NCI-H2081 (cell line): ENCODE results near the gene TBC1D7.

Experiments
- DNase-seq, 2 experiments: peaks; one replicate each; lab custom pipeline; 2025; lab: John Stamatoyannopoulos, UW

The TBC1D7 gene

DNA sequence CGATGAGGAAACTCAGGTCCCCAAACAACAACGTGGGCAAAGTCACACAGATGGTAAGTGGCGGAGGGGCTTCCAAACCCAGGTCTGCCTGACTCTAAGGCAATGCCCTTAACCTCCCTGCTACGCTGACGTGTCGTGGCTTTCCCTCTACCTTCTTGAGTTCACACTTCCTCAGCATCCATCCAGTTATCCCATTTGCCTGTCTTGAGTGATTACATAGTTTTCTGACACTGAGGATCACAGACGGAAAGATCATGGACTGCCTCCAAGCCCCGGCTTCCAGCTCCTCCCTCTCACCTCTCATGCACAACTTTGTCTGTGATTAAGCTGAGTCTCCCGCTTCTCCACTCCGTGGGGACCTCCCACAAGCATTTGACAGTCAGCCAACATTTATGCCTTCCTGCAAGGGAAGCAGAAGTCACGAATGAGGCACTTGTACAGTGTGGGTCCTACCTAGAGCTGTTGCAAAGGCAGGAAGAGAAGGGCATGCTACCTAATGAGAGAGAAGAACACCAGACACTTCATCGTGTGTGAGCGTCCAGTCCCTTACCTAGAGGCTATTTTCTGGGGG, 33.8 kb downstream of the TBC1D7 start:
- DNase-seq = no peak

DNA sequence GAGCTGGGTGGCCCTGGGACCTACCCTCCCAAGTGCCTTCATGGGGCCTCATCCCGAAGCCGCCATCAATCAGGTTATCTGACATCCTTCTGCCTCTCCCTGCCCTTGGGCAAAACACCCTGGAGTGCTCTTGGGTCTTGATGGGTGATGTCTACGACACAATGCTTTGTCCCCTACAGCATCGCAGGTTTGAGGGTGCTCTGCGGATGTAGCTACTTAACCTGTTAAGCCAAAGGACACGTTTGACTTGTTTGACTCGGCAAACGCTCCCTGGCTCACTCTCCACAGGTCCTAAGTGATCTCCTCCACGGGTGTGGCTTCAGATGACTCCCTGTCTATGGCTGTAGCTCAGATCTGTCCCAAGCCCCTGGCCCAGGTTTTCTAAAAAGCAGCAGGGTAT, 35.6 kb downstream of the TBC1D7 start:
- DNase-seq = no peak

DNA sequence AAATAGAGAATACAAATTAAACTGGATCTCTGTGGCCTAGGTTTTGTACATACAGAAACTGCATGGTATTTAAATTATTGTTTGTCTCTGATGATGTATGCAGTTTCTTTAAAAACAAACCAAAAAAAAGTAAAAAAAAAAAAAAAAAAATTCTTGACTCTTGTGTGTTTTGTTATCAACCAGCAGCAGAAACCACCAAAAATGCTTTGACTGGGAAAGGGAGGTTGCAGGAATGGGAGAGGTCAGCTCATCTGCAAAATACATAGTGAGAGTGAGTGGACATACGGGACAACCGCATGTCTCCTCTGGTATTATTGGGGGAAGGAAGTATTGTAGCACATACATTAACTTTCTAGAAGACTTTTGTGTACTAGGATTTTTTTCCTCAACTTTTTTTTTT, 38.0 kb downstream of the TBC1D7 start:
- DNase-seq = no peak

DNA sequence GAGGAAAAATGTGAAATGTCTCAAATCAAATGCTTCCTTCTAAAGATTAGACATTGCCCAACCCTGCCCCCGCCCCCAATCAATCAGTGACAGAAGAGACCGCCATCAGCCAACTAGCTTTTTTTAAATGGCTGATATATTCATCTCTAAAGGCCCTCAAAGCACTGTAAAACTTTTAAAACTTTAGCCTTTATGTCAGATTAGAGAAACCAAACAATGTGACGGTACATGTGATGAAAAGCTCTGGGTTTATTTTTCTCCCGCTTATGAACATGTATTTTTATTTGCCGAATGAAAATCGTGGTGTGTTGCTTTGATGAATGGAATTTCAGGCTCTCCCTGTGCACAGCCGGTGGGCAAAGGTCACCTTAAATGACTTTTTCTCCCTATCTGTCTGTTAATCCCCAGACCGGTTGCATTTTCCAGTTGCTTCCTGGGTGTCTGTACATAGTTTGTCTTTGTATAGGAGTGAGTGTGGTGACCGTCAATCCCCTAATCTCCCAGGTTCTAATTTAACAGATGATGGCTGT, 38.5 kb downstream of the TBC1D7 start:
- DNase-seq = no peak

DNA sequence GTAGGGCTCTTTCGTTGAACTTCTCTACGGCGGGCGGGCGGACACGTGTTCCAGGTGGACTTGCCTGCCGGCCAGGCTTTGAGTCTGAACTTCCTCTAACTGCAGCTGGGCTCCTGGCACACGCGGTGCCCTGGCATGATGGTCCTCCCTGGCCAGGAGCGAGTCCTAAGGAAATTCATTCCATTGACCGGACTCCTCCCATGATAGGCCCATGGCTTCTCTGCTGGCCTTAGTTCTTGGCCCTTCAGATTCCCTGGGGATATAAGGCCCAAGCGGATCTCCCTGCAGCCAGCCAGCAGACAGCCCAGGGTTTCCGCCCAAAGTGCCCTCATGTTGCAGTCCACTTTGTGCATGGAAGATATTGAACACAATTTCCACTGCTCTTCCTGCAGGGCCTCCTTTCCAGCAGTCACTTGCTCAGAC, 39.4 kb downstream of the TBC1D7 start:
- DNase-seq = no peak

DNA sequence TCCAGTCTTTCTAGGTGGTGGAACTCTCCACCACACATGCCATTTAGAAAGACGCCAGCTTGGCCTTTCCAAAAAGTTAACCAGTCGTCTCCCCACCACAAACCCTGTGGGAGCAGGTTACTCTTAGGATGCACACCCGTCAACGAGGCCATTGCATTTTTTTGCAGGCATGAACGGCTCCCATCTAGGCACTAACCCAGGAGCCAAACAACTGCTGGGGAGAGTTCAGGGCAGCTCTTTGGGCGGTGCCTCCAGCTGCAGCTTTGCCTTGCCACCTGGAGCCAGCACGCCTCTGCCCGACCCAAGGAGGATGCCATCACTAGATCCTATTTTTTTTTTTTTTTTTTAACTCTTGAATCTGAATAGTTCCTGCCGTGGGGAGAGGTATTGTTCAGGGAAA, 39.9 kb downstream of the TBC1D7 start:
- DNase-seq = no peak

DNA sequence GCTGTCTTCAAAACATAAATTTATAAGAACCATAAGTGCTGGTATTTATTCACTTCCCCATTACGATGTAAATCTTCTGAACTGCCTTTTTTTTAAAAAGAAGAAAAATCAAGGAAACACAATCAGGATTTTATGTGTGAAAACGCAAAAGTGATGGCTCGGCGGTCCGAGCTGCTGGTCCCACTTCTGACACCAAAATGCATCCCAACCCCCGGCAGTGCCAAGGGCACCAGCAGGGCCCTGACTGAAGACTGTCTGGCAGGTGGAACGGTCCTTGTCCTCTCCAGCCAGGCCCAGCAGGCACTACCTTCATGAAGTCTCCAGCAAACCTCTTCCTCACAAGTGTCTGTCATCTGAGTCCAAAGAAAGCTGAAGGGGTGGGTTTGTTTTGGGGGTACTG, 41.2 kb downstream of the TBC1D7 start:
- no peak for DNase-seq

DNA sequence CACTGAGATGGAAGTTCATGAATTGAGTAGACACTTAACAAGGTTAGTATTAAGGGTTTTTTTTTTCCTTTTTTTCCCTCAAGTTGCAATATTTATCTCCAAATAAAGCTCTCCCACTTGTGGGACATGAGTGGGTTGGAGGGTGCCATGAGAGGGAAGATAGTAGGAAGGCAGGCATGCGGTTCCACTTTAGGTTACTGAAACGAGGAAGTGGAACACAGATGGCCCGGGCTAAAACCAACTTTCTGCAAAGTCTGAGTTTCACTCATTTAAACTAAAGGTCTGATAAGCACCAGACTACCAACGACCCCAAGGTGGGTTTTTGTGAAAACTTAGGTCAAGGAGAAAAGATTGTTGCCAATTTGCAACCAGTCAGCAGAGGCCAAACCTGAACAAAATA, 42.2 kb downstream of the TBC1D7 start:
- no peak for DNase-seq

DNA sequence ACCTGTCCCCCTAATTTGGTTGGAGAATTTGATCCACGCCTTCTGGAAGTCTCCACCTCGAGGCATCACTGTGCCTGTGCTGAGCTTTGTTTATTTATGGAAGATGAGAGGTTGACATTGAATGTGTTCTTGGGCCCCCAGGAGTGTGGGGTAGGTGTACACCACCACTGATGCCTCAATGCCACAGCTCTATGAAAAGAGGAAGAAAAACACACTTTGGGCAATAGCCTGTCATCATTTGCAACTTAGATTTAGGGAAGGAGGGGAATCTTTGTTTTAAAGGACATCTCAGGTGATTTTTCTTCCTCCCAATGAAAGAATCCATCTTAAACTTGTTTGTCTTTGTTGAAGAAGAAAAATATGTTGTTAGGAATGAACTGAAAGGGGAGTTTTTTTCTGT, 42.6 kb downstream of the TBC1D7 start:
- no peak for DNase-seq

DNA sequence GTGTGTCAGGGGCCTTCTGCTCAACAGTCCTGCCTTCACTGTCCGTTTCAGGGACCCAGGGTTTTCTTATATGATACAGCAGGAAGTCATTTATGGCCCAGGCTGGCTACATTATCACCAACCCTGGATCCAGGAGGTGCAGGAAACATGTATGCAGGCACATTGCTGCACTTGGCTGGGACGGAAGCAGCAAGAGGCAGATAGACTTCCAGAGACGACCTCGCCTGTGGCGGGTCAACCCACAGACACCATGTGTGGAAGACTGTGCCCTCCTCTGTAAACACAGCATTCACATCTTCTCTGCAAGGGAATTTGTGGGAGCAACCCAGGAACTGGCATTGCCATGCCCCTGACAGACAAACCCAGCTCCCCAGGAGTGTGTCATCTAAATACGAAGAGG, 43.7 kb downstream of the TBC1D7 start:
- DNase-seq = no peak

DNA sequence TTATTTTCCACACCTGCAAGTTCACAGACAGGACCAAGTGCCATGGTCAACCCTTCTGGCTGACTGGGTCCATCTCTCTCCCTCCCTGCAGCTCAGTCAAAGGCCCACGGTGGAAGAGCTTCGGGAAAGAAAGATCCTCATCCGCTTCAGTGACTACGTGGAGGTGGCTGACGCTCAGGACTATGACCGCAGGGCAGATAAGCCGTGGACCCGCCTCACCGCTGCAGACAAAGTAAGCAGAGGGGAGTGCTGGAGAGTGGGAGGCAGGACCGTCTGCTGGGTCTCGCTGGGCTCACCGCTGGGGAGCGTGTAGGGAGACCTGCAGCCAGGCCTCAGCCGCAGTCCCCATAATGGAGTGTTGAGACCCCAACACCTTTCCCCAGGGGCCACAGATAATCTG, 45.0 kb downstream of the TBC1D7 start:
- DNase-seq = no peak

DNA sequence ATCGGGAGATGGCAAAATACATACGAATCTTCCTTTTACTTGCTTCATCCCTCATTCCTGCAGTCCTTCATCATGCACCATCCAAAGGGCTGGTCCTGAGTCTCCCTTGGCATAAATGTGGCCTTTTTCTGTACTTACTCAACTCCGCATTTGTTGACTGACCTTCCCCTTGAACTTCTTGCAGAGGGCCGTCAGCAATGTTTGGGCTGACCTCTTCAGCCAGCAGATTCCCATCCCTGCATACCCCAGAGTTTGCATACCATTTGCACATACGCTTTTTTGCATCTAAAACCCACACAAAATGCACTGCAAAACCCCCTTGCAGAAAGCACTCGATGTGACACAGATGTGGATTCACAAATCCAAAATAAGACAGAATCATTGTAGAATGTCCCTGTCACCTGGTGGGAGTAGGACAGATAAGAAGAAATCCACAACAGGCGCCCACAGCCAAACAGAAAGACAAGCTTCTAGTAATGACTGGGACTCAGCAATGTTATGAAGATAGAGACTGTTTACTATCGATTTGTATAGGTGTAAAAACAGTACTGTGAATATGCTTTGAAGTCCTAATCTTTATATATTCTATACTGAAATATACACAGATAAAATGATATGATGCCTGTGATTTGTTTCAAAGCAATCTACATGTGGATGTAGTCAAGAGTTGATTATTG, 45.8 kb downstream of the TBC1D7 start:
- no peak for DNase-seq

DNA sequence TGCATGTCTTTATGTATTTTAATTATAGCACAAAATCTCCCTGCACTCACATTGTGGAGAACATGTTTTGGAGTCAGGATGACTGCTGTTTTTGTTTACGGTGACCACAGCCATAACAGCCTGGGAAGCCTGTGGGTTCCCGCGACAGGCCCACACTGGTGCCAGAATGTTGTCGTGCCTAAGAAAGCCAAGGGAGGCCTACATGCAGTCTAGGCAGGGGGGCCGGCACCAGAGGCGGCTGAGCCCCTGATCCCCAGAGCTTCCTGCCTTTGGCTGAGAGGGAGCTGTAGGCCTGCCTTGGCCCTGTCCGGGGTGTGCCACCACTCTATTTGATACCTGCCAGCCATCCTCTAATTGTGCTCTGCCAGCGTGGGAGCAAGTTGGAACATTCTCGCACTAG, 46.7 kb downstream of the TBC1D7 start:
- no peak for DNase-seq

DNA sequence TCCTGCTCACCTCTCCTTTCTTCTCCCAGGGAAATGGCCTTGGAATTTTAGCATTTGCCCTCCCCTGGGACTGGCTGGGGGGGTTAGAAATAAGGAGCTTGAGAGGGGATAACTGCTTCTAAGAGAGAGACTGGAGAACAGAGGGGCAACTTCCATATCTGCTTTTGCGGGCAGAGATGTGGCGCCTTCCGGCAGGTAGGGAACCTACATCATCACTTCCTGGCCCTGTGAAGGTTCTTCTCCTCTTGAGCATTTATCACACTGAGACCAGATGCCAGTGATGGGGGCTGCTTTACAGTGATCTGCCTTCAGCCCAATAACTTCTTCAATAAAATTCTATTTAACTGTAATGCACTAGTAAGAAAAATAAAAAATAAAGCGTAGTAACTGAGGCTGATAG, 48.1 kb downstream of the TBC1D7 start:
- no peak for DNase-seq

DNA sequence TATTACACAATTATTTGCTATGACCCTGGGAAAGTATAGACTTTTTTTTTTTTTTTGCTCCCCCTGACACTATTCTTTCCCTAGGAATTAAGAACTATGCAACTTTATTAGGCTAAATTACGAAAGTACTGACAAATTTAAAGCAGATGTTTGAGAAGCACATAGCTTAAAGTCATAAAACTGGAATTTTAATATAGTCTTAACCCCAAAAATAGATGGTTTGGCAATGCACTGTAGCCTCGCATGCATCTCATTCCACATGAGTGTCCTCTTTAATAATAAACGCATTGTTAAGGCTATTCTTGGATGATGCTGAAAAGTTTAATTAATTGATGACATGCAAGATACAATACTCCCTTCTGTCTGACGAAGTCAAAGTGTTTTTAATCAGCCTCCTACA, 49.3 kb downstream of the TBC1D7 start:
- no peak for DNase-seq

DNA sequence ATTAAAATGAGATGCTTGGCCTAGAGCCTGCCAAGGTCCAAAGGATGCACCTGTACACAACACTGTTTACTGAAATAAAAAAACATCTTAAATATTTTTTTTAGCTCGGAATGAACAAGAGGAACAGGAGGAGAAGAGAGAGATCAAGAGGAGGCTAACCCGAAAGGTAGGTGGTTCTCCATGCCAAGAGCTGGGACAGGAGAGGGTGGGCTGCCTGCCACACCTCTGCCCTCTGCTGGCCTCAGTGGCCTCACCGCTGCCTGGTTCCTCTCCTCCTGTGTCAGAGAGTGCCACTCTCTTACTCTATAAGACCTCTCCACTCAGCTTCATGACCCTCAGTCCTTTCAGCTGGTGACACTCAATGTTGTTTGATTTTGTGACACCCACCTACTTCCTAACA, 50.2 kb downstream of the TBC1D7 start:
- DNase-seq = peak; percentile 4 to 5

DNA sequence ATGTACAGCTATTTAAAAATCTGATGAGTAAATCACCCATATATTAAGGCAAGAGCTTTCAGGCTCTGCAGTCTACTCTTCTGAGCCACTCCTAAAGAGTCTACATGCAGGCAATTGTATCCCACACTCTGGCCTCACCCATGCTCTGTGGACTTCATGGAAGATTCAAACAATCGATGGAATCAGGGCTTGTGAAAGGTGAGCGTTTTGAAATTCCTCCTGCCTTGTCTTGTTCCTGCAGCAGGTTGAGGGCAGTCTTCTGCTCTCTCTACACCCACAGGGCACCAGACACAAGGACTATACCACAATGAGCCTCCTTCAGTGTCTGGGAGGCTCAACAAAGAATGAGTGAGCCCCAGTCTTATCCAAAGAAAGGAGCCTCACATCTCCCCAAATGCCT, 51.1 kb downstream of the TBC1D7 start:
- no peak for DNase-seq

DNA sequence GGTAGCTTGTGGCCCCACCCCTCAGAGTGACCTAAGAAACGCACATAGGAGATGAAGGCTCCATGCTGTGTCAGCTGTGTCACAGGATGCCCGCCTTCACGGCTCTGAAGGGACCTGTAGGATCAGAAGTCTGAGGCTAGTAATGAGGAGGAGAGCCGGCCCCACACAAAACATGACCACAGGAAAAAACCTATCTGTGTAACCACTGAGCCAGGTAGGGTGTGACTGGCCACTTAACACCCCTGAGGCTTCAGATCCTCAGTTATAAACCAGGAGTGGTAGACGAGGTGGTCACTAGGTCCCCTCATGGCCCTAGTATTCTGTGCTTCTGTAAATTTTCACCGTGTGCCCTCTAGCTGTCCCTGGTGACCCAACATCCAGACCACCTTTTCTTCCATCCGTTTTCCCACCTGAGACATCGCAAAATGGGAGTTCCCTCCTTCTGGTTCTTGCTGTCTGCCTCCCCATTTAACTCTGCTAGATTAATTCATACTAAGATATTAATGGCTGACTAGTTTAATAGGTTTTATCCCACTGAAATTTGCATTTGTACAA, 52.8 kb downstream of the TBC1D7 start:
- DNase-seq = no peak

DNA sequence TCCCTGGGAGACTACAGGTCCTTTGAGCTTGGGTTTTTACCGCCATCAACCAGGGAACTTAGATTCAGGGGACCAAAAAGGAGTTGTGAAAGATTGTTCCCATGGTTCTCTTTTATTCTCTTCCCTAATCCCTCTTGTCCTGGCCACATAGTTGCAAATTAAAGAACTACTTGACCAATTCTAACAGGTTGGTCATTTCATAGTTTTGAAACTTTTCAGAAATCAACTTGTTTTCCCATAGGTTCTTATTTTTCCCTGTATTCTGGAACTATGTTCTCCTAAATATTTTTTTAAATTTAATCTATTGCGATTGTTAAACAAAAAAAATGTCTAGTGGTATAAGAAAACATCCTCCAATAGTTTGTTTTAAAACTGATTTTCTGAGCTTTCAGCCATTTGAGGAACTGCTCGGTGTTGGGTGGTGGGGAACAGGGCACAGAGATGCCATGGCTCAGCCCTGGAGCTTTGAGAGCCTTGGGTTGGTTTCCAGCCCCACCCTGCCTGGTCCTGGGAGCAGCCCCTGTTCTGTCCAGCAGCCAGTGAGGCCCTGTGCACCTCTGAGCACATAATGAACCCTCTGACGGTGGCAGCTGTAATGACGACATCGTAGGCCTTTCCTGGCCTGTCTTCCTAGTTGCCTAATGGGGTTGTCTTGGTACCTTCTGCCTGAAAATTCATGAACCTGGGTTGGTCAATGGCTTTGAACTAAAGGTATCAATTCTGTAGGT, 53.5 kb downstream of the TBC1D7 start:
- no peak for DNase-seq

DNA sequence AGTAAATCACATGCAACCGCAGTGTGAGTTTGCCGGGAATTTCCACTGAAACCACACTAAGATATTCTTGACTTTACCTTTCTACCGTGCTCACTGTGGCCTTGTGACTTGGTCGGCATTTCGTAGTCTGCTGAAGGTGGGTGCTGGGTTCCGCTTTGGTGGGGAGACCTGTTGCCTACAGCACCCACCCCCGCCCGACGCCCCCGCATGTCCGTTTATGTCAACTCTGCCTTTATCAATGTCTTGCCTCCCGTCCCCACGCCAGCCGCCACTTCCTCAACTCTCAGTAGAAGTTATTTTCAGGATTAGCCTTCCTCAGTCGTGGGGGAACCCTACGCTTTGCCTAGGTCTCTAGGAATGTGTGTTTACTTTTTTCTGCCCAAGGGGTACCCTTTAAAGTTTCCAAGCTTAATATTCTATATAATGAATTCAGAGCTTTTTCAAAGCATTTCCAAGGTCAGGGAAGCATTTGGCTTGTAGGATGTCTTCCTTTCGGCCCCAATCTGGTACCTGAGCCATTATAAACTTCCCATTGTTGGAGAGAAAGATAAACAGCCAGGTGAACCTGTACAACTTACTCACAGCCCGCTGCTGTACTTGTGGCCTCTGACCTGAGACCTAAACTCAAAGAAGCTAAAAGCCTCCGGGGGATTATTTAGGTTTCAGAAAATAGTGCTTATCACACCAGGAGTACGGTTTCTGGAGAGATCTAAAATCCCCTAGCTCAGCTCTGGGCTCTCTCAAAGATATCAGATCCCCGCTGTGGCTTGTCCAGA, 54.2 kb downstream of the TBC1D7 start:
- DNase-seq = no peak

DNA sequence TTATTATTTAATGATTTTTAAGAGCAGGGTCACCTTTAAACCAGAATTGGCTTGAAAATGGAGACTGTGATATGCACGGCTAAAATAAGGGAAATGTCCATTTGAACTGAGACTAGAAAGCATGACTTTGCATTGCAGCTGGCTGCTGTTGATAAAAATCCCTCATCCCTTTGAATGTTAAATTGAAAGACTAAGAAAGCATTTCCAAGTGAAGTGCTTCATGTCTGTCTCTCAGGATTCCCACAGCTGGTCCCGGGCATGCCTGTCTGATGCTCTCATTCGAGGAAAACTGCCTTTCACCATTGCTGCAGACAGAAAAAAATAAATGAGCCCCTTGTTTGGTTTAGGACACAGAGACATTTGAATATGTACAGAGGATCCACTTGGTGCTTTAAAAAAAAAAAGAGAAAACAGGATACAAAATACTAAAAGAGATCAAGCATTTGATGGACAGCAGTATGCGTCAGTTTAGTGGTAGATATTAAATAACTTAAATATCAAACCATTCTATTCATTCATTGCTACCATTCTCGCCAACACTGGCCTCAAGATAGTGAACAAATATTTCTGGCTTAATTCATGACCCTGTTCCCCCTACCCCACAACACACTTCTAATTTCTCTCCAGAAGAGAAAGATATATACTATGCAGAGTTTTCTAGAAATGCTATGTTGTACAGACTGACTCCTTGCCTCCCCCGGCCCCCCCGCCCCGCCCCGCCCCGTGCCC, 55.0 kb downstream of the TBC1D7 start:
- no peak for DNase-seq
